Ishikawa (cell line): ENCODE measurements around the gene TGM2.

Source experiments
- MAX ChIP-seq: IDR thresholded peaks from 2 replicates; pipeline ENCODE4 v1.6.1; 2012
- TAF1 ChIP-seq: IDR thresholded peaks from 2 replicates; pipeline ENCODE4 v1.6.1; 2012; ENCODE audit warnings: low read depth, mild to moderate bottlenecking

DNA sequence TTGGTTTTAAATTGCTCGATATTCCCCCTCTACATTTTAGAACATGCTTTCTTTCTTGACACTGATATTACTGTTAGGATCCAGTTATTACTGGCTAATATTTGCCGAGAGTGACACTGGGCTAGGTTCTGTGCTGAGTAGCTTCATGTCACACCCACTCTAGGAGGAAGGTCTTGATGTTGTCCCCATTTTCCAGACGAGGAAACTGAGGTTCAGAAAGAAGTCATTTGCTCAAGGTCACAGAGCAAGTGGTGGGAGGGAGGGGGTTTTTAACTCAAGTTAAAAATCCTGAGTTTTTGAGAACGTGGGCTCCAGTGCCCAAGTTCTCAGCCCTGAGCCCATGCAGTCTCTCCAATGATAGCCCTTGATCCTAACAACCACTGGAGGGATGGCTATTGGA lies 18.9 kb downstream of the TGM2 start:
- TF ChIP-seq TAF1, result no peak
- no peak for TF ChIP-seq MAX
